Gastrocnemius medialis (tissue), 4 donors: ENCODE measurements around the gene DDIT4. TPM values are rescaled to one million over a fixed set of nuclear protein-coding genes. Genes with fewer than 3 reads are reported as not detected.

ENCODE experiments used
- ATAC-seq, 2 donors: fragments of 150-250 bp; one replicate each; pipeline ENCODE4 v1.9.1; 2016
- DNase-seq, 2 donors: peaks; one replicate each; pipeline ENCODE4 v3.0.0-alpha.2; 2019
- H3K27ac ChIP-seq, 4 donors: fragments of 200-600 bp; sonication (generic); 1 replicate in 1 of 4; 2 replicates in 3 of 4; pipeline ENCODE4 v1.5.1; 2016 to 2018; ENCODE audit warnings: mild to moderate bottlenecking in 2 of 4, moderate library complexity in 1 of 4
- H3K27me3 ChIP-seq, 3 donors: fragments of 200-600 bp; sonication (generic) in 2 of 3; 1 replicate in 1 of 3; 2 replicates in 2 of 3; pipeline versions ENCODE4 v1.5.1 to v1.6.0; 2016 to 2019; ENCODE audit warnings: mild to moderate bottlenecking in 1 of 3, moderate library complexity in 1 of 3
- H3K36me3 ChIP-seq, 2 donors: fragments of 200-600 bp; sonication (generic) in 1 of 2; one replicate each; pipeline ENCODE4 v1.5.1; 2017 to 2018
- H3K4me1 ChIP-seq, 2 donors: fragments of 200-600 bp; sonication (generic) in 1 of 2; one replicate each; pipeline ENCODE4 v1.5.1; 2016 to 2017; ENCODE audit warnings: mild to moderate bottlenecking in 2 of 2
- H3K4me3 ChIP-seq, 4 donors: fragments of 200-600 bp; sonication (generic) in 3 of 4; 1 replicate in 1 of 4; 2 replicates in 3 of 4; pipeline ENCODE4 v1.5.1; 2016 to 2019; ENCODE audit warnings: mild to moderate bottlenecking in 2 of 4
- H3K9me3 ChIP-seq, 3 donors: fragments of 200-600 bp; sonication (generic) in 2 of 3; 1 replicate in 1 of 3; 2 replicates in 2 of 3; pipeline ENCODE4 v1.5.1; 2016 to 2019
- POLR2A ChIP-seq, 2 donors: fragments of 450-650 bp; IDR thresholded peaks; one replicate each; pipeline ENCODE4 v1.6.1; 2017; ENCODE audit warnings: antibody characterized with exemption in 2 of 2, mild to moderate bottlenecking in 2 of 2, moderate library complexity in 2 of 2
- in situ Hi-C, 4 donors: fragments of 200-750 bp; cut with MboI; loops; one replicate each; pipeline versions ENCODE4 v1.15.0 to v1.8.0; 2017; ENCODE audit warnings: low sequenced_read_pairs in 4 of 4
- intact Hi-C: fragments of 100-400 bp; cut with DNase I; formaldehyde crosslinking; loops from one replicate; pipeline ENCODE4 v1.15.1; 2023; ENCODE audit warnings: low total_unique reads
- total RNA-seq, 4 donors: library from RNA; depleted of rRNA; stranded (reverse); fragments of >200 nt; gene quantifications; one replicate each; pipeline versions ENCODE4 v1.1.0 to v1.2.3, GENCODE V29; 2016
- TF ChIP-seq, protein P1 (sequence below), 5 experiments: fragments of 450-650 bp in 3 of 5; fragments of 200-600 bp in 2 of 5; sonication (generic) in 2 of 5; IDR thresholded peaks in 4 of 5; conservative IDR thresholded peaks in 1 of 5; 1 replicate in 4 of 5; 2 replicates in 1 of 5; pipeline ENCODE4 v1.5.1; 2016 to 2019; ENCODE audit warnings: antibody characterized with exemption in 5 of 5, mild to moderate bottlenecking in 3 of 5, moderate library complexity in 3 of 5

The DDIT4 gene
- total RNA-seq, 4 donors from 2014 or later, result 296 to 667 (median 319) TPM

DNA sequence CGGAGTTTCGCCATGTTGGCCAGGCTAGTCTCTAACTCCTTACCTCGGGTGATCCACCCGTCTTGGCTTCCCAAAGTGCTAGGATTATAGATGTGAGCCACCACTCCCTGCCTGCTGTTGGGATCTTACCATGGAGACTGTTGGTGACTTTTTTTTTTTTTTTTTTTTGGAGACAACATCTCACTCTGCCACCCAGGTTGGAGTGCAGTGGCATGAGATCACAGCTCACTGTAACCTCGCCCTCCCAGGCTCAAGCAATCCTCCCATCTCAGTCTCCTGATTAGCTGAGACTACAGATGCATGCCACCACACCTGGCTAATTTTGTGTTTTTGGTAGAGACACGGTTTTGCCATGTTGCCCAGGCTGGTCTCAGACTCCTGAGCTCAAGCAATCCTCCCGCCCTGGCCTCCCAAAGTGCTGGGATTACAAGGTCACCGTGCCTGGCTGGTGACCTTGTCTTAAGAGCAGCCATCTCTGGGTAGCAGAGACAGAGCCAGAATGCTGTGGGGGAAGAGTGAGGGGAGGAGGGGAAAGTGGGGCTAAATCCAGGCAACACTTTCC, 32.0 kb upstream of the DDIT4 start:
- DNase-seq, result no peak
- no peak for ATAC-seq
- intact Hi-C loops (no loop called here), in situ Hi-C loops (loop anchor here in 1 of 4 donors (25.0 kb wide), 1 partner anchor 379 kb away; the partner anchor contains the start of gene PSAP)
- Histone ChIP-seq H3K27me3 (no peaks in the 10 kb centered on the region), H3K4me1 (peaks cover 72 to 75% of the 10 kb centered on the region in 2 donors), H3K4me3 (no peak overlapping the region), H3K27ac (peak overlapping the region; percentile 94 to 99 (median 98)), H3K9me3 (no peaks in the 10 kb centered on the region), H3K36me3 (no peaks in the 10 kb centered on the region)
- no peak for TF ChIP-seq POLR2A (IDR thresholded peaks at IDR 0.05)
- TF ChIP-seq, protein P1, sequence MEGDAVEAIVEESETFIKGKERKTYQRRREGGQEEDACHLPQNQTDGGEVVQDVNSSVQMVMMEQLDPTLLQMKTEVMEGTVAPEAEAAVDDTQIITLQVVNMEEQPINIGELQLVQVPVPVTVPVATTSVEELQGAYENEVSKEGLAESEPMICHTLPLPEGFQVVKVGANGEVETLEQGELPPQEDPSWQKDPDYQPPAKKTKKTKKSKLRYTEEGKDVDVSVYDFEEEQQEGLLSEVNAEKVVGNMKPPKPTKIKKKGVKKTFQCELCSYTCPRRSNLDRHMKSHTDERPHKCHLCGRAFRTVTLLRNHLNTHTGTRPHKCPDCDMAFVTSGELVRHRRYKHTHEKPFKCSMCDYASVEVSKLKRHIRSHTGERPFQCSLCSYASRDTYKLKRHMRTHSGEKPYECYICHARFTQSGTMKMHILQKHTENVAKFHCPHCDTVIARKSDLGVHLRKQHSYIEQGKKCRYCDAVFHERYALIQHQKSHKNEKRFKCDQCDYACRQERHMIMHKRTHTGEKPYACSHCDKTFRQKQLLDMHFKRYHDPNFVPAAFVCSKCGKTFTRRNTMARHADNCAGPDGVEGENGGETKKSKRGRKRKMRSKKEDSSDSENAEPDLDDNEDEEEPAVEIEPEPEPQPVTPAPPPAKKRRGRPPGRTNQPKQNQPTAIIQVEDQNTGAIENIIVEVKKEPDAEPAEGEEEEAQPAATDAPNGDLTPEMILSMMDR (IDR thresholded peaks at IDR 0.05 in 4 of 5, conservative IDR thresholded peaks at IDR 0.05 in 1 of 5), result no peak

DNA sequence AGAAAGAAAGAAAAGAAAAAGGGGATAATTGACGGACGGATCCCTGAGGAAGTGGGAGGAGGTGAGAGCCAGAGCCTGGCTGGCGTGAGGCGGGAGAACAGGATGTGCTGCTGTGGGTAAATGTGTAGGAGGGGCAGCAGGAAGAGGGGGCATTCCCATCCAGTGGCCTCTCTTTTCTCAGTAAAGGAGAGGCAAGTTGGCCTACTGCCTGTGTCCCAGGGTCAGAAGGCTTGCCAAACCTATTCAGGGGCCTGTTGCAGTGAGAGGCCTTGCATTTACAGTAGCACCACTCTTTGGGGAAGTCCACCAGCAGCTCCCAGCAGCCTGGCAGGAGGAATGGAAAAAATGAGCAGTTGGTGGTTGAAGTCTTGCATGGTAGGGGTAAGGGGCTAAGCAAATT, 31.0 kb upstream of the DDIT4 start:
- Histone ChIP-seq H3K4me1 (peaks cover 73 to 75% of the 10 kb centered on the region in 2 donors), H3K9me3 (no peaks in the 10 kb centered on the region), H3K27me3 (no peaks in the 10 kb centered on the region), H3K36me3 (no peaks in the 10 kb centered on the region), H3K27ac (peak overlapping the region; percentile 94 to 99 (median 98)), H3K4me3 (no peak overlapping the region)
- intact Hi-C loops, result no loop called here
- DNase-seq (peak; percentile 47 to 79), ATAC-seq (peak in 1 of 2 donors; percentile 8)
- in situ Hi-C loops, result loop anchor here in 1 of 4 donors (25.0 kb wide), 1 partner anchor 380 kb away; the partner anchor contains the start of gene PSAP
- TF ChIP-seq, protein P1 (IDR thresholded peaks at IDR 0.05 in 4 of 5, conservative IDR thresholded peaks at IDR 0.05 in 1 of 5), result no peak
- TF ChIP-seq POLR2A (IDR thresholded peaks at IDR 0.05), result no peak

- Histone ChIP-seq H3K27me3 (no peaks in the 10 kb centered on the region), H3K9me3 (no peaks in the 10 kb centered on the region), H3K27ac (peak overlapping the region; percentile 94 to 99 (median 98)), H3K4me3 (no peak overlapping the region), H3K36me3 (no peaks in the 10 kb centered on the region), H3K4me1 (peaks cover 76 to 78% of the 10 kb centered on the region in 2 donors)
- peak; percentile 64 to 88 for DNase-seq
- TF ChIP-seq, protein P1 (IDR thresholded peaks at IDR 0.05 in 4 of 5, conservative IDR thresholded peaks at IDR 0.05 in 1 of 5), result peak in 2 of 5 experiments; percentile 13 to 27
- peak in 1 of 2 donors; percentile 8 for TF ChIP-seq POLR2A (IDR thresholded peaks at IDR 0.05)
- intact Hi-C loops (no loop called here), in situ Hi-C loops (loop anchor here in 1 of 4 donors (25.0 kb wide), 1 partner anchor 382 kb away; the partner anchor contains the start of gene PSAP)
- ATAC-seq, result peak; percentile 11 to 18
Measured at GRCh38 chr10:72243822-72244437, 29.8 kb upstream of the DDIT4 start.

GRCh38 chr10:72244573-72245038, 29.1 kb upstream of the DDIT4 start:
- intact Hi-C loops, result no loop called here
- DNase-seq, result no peak
- Histone ChIP-seq H3K36me3 (no peaks in the 10 kb centered on the region), H3K4me3 (no peak overlapping the region), H3K27ac (peak overlapping the region; percentile 94 to 99 (median 98)), H3K27me3 (no peaks in the 10 kb centered on the region), H3K4me1 (peaks cover 77 to 78% of the 10 kb centered on the region in 2 donors), H3K9me3 (no peaks in the 10 kb centered on the region)
- TF ChIP-seq POLR2A (IDR thresholded peaks at IDR 0.05), result no peak
- TF ChIP-seq, protein P1 (IDR thresholded peaks at IDR 0.05 in 4 of 5, conservative IDR thresholded peaks at IDR 0.05 in 1 of 5), result no peak
- in situ Hi-C loops, result loop anchor here in 1 of 4 donors (25.0 kb wide), 1 partner anchor 382 kb away; the partner anchor contains the start of gene PSAP
- ATAC-seq, result no peak
